MCF 10A (cell line): ENCODE measurements around the gene YIPF4. TPM values are rescaled to one million over a fixed set of nuclear protein-coding genes. Genes with fewer than 3 reads are reported as not detected.

Experiments
- BruUV-seq: library from RNA; stranded (reverse); fragments of 400-500 nt; replicated peaks from 2 replicates; lab custom pipeline; 2021; lab: Mats Ljungman, UMichigan
- CTCF ChIA-PET: fragments of 300-600 bp; sonication (Branson Sonifier 250); formaldehyde crosslinking; extraction: SDS; loops from one replicate; lab custom pipeline; 2021; ENCODE audit warnings: antibody characterized with exemption, inconsistent platforms; lab: Yijun Ruan, JAX
- POLR2A ChIA-PET: fragments of 300-600, 350-650 bp; sonication (Branson Sonifier 250); formaldehyde crosslinking; extraction: SDS; loops from one replicate; lab custom pipeline; 2020; ENCODE audit warnings: antibody characterized with exemption, inconsistent platforms; lab: Yijun Ruan, JAX
- DNase-seq: peaks from one replicate; pipeline ENCODE4 v3.0.0-alpha.2; 2018; ENCODE audit not compliant: unreplicated experiment
- H3K27ac Mint-ChIP-seq: one replicate; pipeline ENCODE4 v1.8.0; 2022; ENCODE audit warnings: mild to moderate bottlenecking, low read depth, mixed read lengths; ENCODE audit not compliant: unreplicated experiment
- H3K27me3 Mint-ChIP-seq: one replicate; pipeline ENCODE4 v1.8.0; 2022; ENCODE audit warnings: mixed read lengths; ENCODE audit not compliant: insufficient read depth, unreplicated experiment
- H3K36me3 Mint-ChIP-seq: one replicate; pipeline ENCODE4 v1.8.0; 2022; ENCODE audit warnings: mild to moderate bottlenecking, moderate library complexity, mixed read lengths; ENCODE audit not compliant: insufficient read depth, unreplicated experiment
- H3K4me1 Mint-ChIP-seq: one replicate; pipeline ENCODE4 v1.8.0; 2022; ENCODE audit warnings: mixed read lengths; ENCODE audit not compliant: insufficient read depth, unreplicated experiment
- H3K4me3 Mint-ChIP-seq: one replicate; pipeline ENCODE4 v1.8.0; 2022; ENCODE audit warnings: mild to moderate bottlenecking, moderate library complexity, mixed read lengths; ENCODE audit not compliant: unreplicated experiment
- H3K9me3 Mint-ChIP-seq: one replicate; pipeline ENCODE4 v1.8.0; 2022; ENCODE audit warnings: mixed read lengths; ENCODE audit not compliant: unreplicated experiment
- intact Hi-C: fragments of 100-400 bp; cut with micrococcal nuclease; formaldehyde crosslinking; loops from 2 replicates; pipeline ENCODE4 v1.14.1; 2022
- total RNA-seq: library from RNA; stranded (reverse); gene quantifications from 2 replicates; pipeline ENCODE4 v1.2.3, GENCODE V29; 2022
- TF ChIP-seq, protein P1 (sequence below): fragments of 200-600 bp; IDR thresholded peaks from one replicate; pipeline ENCODE4 v1.8.0; 2022; ENCODE audit warnings: antibody characterized with exemption, mild to moderate bottlenecking; ENCODE audit not compliant: unreplicated experiment

The YIPF4 gene
- total RNA-seq, 1 experiment from 2014 or later = 67.6 TPM

DNA sequence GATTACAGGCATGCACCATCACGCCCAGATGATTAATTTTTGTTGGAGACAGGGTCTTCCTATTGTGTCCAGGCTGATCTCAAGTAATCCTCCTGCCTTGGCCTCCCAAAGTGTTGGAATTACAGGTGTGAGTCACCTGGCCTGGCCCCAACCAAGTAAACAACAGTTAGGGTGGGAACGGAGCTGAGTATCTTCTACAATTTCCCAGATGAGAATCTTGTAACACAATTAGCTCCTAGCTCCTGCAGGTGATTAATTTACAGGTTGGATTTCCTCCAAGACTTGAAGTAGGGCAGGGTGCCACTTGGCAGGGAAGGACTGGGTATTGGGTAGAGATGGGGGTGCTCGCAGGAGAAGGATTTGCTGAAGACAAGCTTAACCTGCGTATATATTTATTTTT lies 30.8 kb upstream of the YIPF4 start:
- Mint-ChIP-seq H3K4me3 (no peak overlapping the region), H3K36me3 (no peaks in the 10 kb centered on the region)
- POLR2A ChIA-PET = interaction anchor here (0.6 to 0.9 kb wide), 2 partner anchors 30 to 277 kb away, joined by 4 to 7 read pairs; no protein-coding TSS in a partner anchor

GRCh38 chr2:32248299-32248698 lies 29.4 kb upstream of the YIPF4 start:
- ChIA-PET POLR2A (interaction anchor here (0.6 to 1.3 kb wide), 3 partner anchors 9 to 16 kb away, joined by 3 to 4 read pairs (median 3); no protein-coding TSS in a partner anchor), CTCF (no interaction called here)
- DNase-seq = no peak
- Mint-ChIP-seq H3K27me3 (no peaks in the 10 kb centered on the region), H3K4me1 (no peaks in the 10 kb centered on the region), H3K9me3 (no peaks in the 10 kb centered on the region), H3K27ac (no peak overlapping the region), H3K36me3 (no peaks in the 10 kb centered on the region), H3K4me3 (no peak overlapping the region)
- BruUV-seq = no TSS peak
- TF ChIP-seq, protein P1, sequence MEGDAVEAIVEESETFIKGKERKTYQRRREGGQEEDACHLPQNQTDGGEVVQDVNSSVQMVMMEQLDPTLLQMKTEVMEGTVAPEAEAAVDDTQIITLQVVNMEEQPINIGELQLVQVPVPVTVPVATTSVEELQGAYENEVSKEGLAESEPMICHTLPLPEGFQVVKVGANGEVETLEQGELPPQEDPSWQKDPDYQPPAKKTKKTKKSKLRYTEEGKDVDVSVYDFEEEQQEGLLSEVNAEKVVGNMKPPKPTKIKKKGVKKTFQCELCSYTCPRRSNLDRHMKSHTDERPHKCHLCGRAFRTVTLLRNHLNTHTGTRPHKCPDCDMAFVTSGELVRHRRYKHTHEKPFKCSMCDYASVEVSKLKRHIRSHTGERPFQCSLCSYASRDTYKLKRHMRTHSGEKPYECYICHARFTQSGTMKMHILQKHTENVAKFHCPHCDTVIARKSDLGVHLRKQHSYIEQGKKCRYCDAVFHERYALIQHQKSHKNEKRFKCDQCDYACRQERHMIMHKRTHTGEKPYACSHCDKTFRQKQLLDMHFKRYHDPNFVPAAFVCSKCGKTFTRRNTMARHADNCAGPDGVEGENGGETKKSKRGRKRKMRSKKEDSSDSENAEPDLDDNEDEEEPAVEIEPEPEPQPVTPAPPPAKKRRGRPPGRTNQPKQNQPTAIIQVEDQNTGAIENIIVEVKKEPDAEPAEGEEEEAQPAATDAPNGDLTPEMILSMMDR = no peak
- intact Hi-C loops = no loop called here

More for the DNA sequence above, 30.8 kb upstream of the YIPF4 start:
- BruUV-seq = no TSS peak
- CTCF ChIA-PET = interaction anchor here (1.4 kb wide), 1 partner anchor 12 kb away, joined by 3 read pairs; no protein-coding TSS in a partner anchor
- Mint-ChIP-seq H3K4me1 (no peaks in the 10 kb centered on the region), H3K27ac (no peak overlapping the region), H3K9me3 (no peaks in the 10 kb centered on the region), H3K27me3 (no peaks in the 10 kb centered on the region)
- DNase-seq = peak; percentile 93
- TF ChIP-seq, protein P1 = no peak
- intact Hi-C loops = no loop called here

DNA sequence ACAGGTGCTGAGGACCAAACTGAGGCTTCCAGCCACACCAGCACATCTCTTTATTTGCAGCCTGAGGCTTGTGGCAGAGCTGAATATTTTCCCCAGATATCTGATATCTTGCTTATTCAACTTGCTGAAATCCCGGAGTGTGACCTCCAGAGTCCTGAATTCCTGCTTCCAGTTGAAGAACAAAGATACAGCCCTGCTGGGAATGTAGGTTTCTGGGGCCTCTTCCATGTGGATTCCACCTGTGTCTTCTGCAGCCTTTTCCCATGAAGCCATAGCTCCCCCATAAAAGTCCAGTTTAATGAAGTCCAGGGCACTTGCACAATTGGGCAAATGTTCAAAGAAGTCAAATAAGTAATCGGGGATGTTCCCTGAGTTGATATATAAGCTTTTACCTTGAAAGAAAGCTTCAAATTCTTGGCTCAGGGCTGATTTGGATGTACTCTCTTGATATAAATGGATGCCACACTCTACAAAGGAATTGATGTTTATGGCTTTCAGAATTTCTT lies 27.9 kb upstream of the YIPF4 start:
- CTCF ChIA-PET = no interaction called here
- intact Hi-C loops = no loop called here
- Mint-ChIP-seq H3K36me3 (no peaks in the 10 kb centered on the region), H3K27me3 (no peaks in the 10 kb centered on the region), H3K27ac (no peak overlapping the region), H3K4me3 (no peak overlapping the region), H3K9me3 (no peaks in the 10 kb centered on the region), H3K4me1 (no peaks in the 10 kb centered on the region)
- DNase-seq = no peak
- no TSS peak for BruUV-seq
- TF ChIP-seq, protein P1 = no peak
- POLR2A ChIA-PET = no interaction called here

GRCh38 chr2:32250290-32250689 lies 27.4 kb upstream of the YIPF4 start:
- Mint-ChIP-seq H3K4me3 (no peak overlapping the region), H3K4me1 (no peaks in the 10 kb centered on the region), H3K9me3 (no peaks in the 10 kb centered on the region), H3K36me3 (no peaks in the 10 kb centered on the region), H3K27me3 (no peaks in the 10 kb centered on the region), H3K27ac (no peak overlapping the region)
- CTCF ChIA-PET = no interaction called here
- BruUV-seq = no TSS peak
- DNase-seq = no peak
- intact Hi-C loops = no loop called here
- TF ChIP-seq, protein P1 = no peak
- POLR2A ChIA-PET = no interaction called here
